ENCODE data around the gene WDR27.

- TF ChIP-seq POLR2AphosphoS5 (IDR thresholded peaks at IDR 0.05; ENCODE audit: low read depth, low read length) (no peak), SIN3A (IDR thresholded peaks at IDR 0.05; ENCODE audit: borderline replicate concordance, insufficient read depth, low read length) (no peak)
Observed at GRCh38 chr6:169445227-169445626, 256.6 kb downstream of the WDR27 start.
